Type B pancreatic cell (in vitro differentiated cells): ENCODE data around the gene MTRF1. TPM values are rescaled to one million over a fixed set of nuclear protein-coding genes. Genes with fewer than 3 reads are reported as not detected.

Source experiments
- DNase-seq: peaks from one replicate; pipeline ENCODE4 v3.0.0; 2021; ENCODE audit warnings: mixed read lengths; ENCODE audit not compliant: unreplicated experiment; ENCODE audit errors: extremely low spot score
- H3K27ac Mint-ChIP-seq: 2 replicates; pipeline ENCODE4 v1.8.0; 2021; ENCODE audit warnings: mild to moderate bottlenecking, mixed read lengths
- H3K27me3 Mint-ChIP-seq: 2 replicates; pipeline ENCODE4 v1.8.0; 2021; ENCODE audit warnings: mixed read lengths
- H3K36me3 Mint-ChIP-seq: 2 replicates; pipeline ENCODE4 v1.8.0; 2021; ENCODE audit warnings: mixed read lengths
- H3K4me1 Mint-ChIP-seq: one replicate; pipeline ENCODE4 v1.8.0; 2021; ENCODE audit warnings: mixed read lengths; ENCODE audit not compliant: unreplicated experiment
- H3K4me3 Mint-ChIP-seq: 2 replicates; pipeline ENCODE4 v1.8.0; 2021; ENCODE audit warnings: mild to moderate bottlenecking, mixed read lengths
- H3K9me3 Mint-ChIP-seq: 2 replicates; pipeline ENCODE4 v1.8.0; 2021; ENCODE audit warnings: mixed read lengths
- total RNA-seq: library from RNA; stranded (reverse); gene quantifications from 2 replicates; pipeline ENCODE4 v1.2.1, GENCODE V29; 2021; ENCODE audit warnings: low replicate concordance
- TF ChIP-seq, protein P1 (sequence below): fragments of 200-600 bp; sonication (generic); conservative IDR thresholded peaks from 2 replicates; pipeline ENCODE4 v1.5.0; 2021; ENCODE audit warnings: antibody characterized with exemption, mild to moderate bottlenecking

The MTRF1 gene
- total RNA-seq, 1 donor from 2014 or later: 18.2 TPM

DNA sequence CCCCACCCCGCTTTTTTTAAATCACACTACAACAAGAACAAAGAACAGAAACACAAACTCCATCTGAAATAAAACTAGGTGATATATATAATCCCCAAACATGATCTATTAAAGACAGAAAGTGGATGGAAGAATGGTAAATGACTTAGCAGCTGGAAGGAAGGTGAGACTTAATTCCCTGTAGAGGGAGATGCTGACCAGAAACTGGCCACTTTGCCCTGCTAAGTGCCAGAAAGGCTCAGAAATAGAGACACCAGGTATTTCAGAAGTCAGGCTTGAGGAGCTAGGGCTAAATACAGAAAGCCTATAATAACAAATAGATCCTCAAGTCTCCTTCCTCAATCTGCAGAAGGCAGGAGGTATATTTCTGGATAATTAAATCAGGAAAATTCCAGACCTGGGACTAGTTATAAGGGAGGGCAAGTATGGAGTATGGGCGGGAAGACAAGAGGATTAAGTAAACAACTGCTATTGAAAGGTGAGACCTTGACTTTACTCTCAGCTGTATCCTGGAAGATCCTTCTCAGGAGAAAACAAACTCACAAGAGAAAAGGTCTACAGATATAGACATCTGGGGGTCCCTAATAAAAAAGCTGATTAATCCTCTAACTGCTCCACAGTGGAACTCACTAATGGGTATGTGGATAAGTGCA, 32.2 kb downstream of the MTRF1 start:
- Mint-ChIP-seq H3K9me3 (no peaks in the 10 kb centered on the region), H3K36me3 (peaks cover 19% of the 10 kb centered on the region), H3K4me3 (no peak overlapping the region), H3K27ac (no peak overlapping the region), H3K4me1 (peaks cover 8% of the 10 kb centered on the region), H3K27me3 (no peaks in the 10 kb centered on the region)
- no peak for DNase-seq
- TF ChIP-seq, protein P1, sequence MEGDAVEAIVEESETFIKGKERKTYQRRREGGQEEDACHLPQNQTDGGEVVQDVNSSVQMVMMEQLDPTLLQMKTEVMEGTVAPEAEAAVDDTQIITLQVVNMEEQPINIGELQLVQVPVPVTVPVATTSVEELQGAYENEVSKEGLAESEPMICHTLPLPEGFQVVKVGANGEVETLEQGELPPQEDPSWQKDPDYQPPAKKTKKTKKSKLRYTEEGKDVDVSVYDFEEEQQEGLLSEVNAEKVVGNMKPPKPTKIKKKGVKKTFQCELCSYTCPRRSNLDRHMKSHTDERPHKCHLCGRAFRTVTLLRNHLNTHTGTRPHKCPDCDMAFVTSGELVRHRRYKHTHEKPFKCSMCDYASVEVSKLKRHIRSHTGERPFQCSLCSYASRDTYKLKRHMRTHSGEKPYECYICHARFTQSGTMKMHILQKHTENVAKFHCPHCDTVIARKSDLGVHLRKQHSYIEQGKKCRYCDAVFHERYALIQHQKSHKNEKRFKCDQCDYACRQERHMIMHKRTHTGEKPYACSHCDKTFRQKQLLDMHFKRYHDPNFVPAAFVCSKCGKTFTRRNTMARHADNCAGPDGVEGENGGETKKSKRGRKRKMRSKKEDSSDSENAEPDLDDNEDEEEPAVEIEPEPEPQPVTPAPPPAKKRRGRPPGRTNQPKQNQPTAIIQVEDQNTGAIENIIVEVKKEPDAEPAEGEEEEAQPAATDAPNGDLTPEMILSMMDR: no peak

DNA sequence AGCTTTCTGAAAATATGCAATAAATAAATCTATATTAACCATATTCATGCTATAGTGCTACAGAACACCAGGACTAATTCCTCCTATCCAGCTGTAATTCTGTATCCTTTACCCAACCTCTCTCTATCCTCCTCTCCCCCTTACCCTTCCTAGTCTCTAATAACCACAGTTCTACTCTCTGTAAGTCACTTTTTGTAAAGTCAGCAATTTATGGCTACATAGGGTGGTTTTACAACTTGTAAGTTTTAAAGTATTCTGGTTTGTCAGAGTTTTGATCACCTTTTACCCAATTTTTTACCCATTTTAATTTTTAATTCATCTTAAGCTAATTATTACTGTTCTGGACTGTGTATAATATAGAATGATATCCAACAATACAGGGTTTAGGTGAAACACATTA, 34.0 kb downstream of the MTRF1 start:
- Mint-ChIP-seq H3K4me3 (no peak overlapping the region), H3K27ac (no peak overlapping the region), H3K9me3 (no peaks in the 10 kb centered on the region), H3K4me1 (peaks cover 8% of the 10 kb centered on the region), H3K27me3 (no peaks in the 10 kb centered on the region), H3K36me3 (peaks cover 19% of the 10 kb centered on the region)
- DNase-seq: no peak
- TF ChIP-seq, protein P1: no peak

DNA sequence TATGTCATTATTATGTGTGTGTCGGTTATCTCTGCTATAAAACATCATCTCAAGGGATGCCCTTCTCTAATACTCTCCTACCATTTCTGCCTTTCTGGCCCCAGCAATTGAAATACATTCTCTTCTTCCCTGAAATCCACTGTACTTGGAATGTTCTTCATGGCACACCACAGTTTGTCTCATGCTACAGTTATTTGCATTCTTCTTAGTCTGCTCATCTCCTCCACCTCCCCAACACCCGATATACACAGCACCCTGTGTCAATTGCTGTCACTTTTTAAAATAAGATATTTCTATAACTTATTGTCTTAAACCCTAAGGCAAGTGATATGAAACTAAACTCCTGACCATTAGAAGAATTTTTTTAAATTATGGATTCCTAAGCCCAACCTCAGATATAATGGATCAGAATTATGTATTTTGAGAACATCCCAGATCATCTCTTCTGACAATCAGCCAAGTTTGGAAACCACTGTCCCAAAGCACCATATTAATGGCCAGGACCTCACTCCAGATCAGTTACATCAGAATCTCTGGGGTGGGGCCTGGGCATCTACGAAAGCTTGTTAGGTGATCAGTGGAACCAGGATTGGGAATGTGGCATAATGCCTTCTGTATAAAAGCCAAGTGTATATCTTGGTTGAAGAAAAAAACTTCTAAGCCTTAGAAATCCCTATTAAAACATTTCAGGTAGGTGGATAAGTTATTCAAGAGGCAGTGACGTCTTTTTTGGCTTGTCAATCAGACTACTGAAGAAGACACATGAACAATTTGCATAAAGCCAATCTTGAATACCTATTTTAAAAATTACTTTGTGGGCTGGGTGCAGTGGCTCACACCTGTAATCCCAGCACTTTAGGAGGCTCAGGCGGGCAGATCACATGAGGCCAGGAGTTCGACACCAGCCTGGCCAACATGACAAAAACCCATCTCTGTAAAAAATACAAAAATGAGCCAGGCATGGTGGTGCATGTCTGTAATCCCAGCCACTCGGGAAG, 39.0 kb downstream of the MTRF1 start:
- Mint-ChIP-seq H3K27ac (no peak overlapping the region), H3K9me3 (no peaks in the 10 kb centered on the region), H3K36me3 (peaks cover 15% of the 10 kb centered on the region), H3K27me3 (no peaks in the 10 kb centered on the region), H3K4me3 (no peak overlapping the region), H3K4me1 (no peaks in the 10 kb centered on the region)
- TF ChIP-seq, protein P1: no peak
- no peak for DNase-seq

DNA sequence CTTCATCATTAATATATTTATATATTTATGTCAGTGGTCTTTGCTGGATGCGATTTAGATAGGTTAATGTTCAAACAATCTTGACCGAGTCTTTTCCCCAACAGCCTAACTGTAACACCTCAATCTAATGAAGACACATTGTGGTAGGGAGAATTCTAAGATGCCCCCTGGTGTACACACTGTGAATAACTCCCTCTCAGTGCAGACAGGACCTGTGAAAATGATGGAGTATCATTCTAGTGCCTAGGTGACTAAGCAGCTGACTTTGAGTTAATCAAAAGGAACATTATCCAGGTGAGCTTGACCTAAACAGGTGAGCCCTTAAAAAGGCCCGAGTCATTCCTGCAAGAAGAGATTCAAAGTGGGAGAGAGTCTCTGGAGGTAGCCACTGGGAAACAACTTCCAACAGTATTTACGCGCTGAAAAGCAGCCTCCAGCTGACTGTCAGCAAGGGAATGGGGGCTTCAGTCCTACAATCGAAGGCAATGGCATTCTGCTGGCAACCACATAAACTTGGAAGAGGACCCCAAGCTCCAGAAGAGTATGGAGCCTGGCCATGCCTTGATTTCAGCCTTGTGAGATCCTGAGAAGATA, 41.0 kb downstream of the MTRF1 start:
- Mint-ChIP-seq H3K27ac (no peak overlapping the region), H3K36me3 (peaks cover 11% of the 10 kb centered on the region), H3K4me1 (no peaks in the 10 kb centered on the region), H3K9me3 (no peaks in the 10 kb centered on the region), H3K4me3 (no peak overlapping the region), H3K27me3 (no peaks in the 10 kb centered on the region)
- TF ChIP-seq, protein P1: peak; percentile 84
- no peak for DNase-seq

DNA sequence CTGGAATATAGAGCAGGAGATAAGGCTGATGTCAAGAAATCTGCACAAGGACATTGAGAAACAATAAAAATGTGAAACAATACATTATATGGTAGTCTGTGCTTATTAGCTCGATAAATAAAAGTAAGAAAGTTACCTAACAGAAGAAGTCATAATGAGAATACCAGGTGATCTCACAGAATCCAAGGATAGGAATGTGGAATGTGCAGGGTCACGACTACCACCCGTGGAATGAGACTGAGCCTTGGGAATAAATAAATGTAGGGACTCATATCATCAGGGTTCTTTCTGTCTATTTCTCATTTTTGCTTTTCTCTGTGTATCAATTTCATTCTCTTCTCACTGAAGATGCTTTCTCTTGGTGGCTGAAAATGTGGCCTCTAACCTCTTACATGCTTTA, 43.0 kb downstream of the MTRF1 start:
- Mint-ChIP-seq H3K36me3 (peaks cover 11% of the 10 kb centered on the region), H3K27me3 (no peaks in the 10 kb centered on the region), H3K27ac (no peak overlapping the region), H3K9me3 (no peaks in the 10 kb centered on the region), H3K4me3 (no peak overlapping the region), H3K4me1 (no peaks in the 10 kb centered on the region)
- no peak for DNase-seq
- TF ChIP-seq, protein P1: no peak
